ENCODE measurements around the gene SEMA3D.

SEMA3D gene

DNA sequence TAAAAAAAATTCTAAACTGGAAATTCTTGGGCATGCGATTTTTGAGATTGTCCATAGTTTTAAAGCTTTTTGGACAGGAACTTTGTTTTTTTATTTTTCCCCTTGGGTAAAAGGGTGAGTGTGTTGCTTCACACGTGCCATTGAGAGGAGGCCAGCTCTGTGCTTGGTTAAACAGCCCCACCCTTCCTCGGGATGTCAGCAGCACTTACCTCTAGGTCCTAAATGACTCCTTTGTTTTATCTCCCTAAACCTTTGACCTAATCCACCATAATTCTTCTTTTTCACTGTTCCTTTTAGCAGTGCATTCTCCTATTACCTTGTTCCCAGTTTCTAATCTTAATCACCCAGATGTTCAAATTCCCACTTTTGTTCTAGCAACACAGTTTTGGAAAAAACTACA, 83.5 kb downstream of the SEMA3D start:
- whole genome bisulfite sequencing, 2 experiments (ENCODE audit: insufficient coverage in 2 of 2) = 70 to 94% methylated on average over 2 to 3 of the region's 3 CpGs
- Histone ChIP-seq H3K4me1 (ENCODE audit: control insufficient read depth, insufficient read depth, low read length, poor library complexity, severe bottlenecking) (no peaks in the 10 kb centered on the region), H3K27ac (ENCODE audit: low read depth, low read length, severe bottlenecking) (no peak overlapping the region), H3K36me3 (ENCODE audit: control insufficient read depth, insufficient read depth, low read length) (no peaks in the 10 kb centered on the region), H3K4me3 (ENCODE audit: extremely low read depth, insufficient read depth, low read length, poor library complexity, severe bottlenecking) (no peak overlapping the region), H3K9me3 (ENCODE audit: control insufficient read depth, low read length) (no peaks in the 10 kb centered on the region)

GRCh38 chr7:85102813-85103350, 84.0 kb downstream of the SEMA3D start:
- no peaks in the 10 kb centered on the region for H3K4me1 ChIP-seq (ENCODE audit: control insufficient read depth, insufficient read depth, low read length, poor library complexity, severe bottlenecking)
- H3K36me3 ChIP-seq (ENCODE audit: control insufficient read depth, insufficient read depth, low read length) = no peaks in the 10 kb centered on the region
- WGBS, 2 experiments (ENCODE audit: insufficient coverage in 2 of 2) = 80% methylated on average over 1 of the region's 2 CpGs; no CpG with 5 or more reads in 1 of the 2 experiments
- H3K27ac ChIP-seq (ENCODE audit: low read depth, low read length, severe bottlenecking) = no peak overlapping the region
- no peak overlapping the region for H3K4me3 ChIP-seq (ENCODE audit: extremely low read depth, insufficient read depth, low read length, poor library complexity, severe bottlenecking)
- H3K9me3 ChIP-seq (ENCODE audit: control insufficient read depth, low read length) = no peaks in the 10 kb centered on the region

DNA sequence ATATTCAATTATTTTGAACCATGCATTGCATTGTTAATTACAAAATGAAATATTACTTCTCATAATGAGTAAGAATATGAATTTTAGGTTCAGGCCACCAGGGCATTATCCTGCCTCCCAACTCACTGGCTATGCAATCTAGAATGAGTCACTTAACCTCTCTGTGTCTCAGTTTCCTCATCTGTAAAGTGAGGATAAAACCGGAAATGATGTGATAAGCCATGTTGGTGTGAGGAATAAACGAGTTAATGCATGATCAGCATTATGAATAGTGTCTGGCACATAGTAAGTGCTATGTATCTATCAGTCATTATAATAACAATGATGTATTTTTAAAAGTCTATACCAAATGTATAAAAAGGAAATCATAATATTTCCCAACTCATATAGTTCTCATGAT, 85.5 kb downstream of the SEMA3D start:
- WGBS, 2 experiments (ENCODE audit: insufficient coverage in 2 of 2) = no CpG with 5 or more reads among the region's 2 CpGs
- H3K9me3 ChIP-seq (ENCODE audit: control insufficient read depth, low read length) = no peaks in the 10 kb centered on the region
- no peak overlapping the region for H3K4me3 ChIP-seq (ENCODE audit: extremely low read depth, insufficient read depth, low read length, poor library complexity, severe bottlenecking)
- H3K4me1 ChIP-seq (ENCODE audit: control insufficient read depth, insufficient read depth, low read length, poor library complexity, severe bottlenecking) = no peaks in the 10 kb centered on the region
- no peak overlapping the region for H3K27ac ChIP-seq (ENCODE audit: low read depth, low read length, severe bottlenecking)
- H3K36me3 ChIP-seq (ENCODE audit: control insufficient read depth, insufficient read depth, low read length) = no peaks in the 10 kb centered on the region

- no CpG with 5 or more reads among the region's 1 CpG for WGBS, 2 experiments (ENCODE audit: insufficient coverage in 2 of 2)
- Histone ChIP-seq H3K27ac (ENCODE audit: low read depth, low read length, severe bottlenecking) (no peak overlapping the region), H3K4me1 (ENCODE audit: control insufficient read depth, insufficient read depth, low read length, poor library complexity, severe bottlenecking) (no peaks in the 10 kb centered on the region), H3K9me3 (ENCODE audit: control insufficient read depth, low read length) (no peaks in the 10 kb centered on the region), H3K36me3 (ENCODE audit: control insufficient read depth, insufficient read depth, low read length) (no peaks in the 10 kb centered on the region), H3K4me3 (ENCODE audit: extremely low read depth, insufficient read depth, low read length, poor library complexity, severe bottlenecking) (no peak overlapping the region)
Measured at GRCh38 chr7:85097844-85098243, 89.0 kb downstream of the SEMA3D start.

GRCh38 chr7:85095806-85096205, 91.0 kb downstream of the SEMA3D start:
- Histone ChIP-seq H3K4me3 (ENCODE audit: extremely low read depth, insufficient read depth, low read length, poor library complexity, severe bottlenecking) (no peak overlapping the region), H3K27ac (ENCODE audit: low read depth, low read length, severe bottlenecking) (no peak overlapping the region), H3K9me3 (ENCODE audit: control insufficient read depth, low read length) (no peaks in the 10 kb centered on the region), H3K36me3 (ENCODE audit: control insufficient read depth, insufficient read depth, low read length) (no peaks in the 10 kb centered on the region), H3K4me1 (ENCODE audit: control insufficient read depth, insufficient read depth, low read length, poor library complexity, severe bottlenecking) (no peaks in the 10 kb centered on the region)
- no CpG with 5 or more reads among the region's 2 CpGs for WGBS, 2 experiments (ENCODE audit: insufficient coverage in 2 of 2)

DNA sequence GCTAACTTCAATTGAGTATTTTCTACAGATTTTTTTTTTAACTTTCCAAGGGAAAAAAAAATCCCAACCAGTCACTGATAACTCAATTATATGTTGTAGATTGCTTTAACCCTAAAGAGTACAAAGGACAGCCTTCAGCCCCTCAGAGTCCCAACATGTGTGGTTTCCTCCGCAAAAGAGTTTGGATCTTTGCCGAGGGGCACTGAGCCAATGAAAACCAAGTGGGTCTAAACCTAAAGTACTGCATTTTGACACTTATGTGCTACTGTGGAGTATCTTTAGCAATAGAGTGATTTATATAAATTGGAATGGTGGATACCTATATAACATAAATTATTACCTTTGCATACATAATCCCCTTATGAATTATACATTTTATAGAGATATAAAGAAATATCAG, 91.5 kb downstream of the SEMA3D start:
- no peak overlapping the region for H3K27ac ChIP-seq (ENCODE audit: low read depth, low read length, severe bottlenecking)
- H3K9me3 ChIP-seq (ENCODE audit: control insufficient read depth, low read length) = no peaks in the 10 kb centered on the region
- H3K4me3 ChIP-seq (ENCODE audit: extremely low read depth, insufficient read depth, low read length, poor library complexity, severe bottlenecking) = no peak overlapping the region
- no peaks in the 10 kb centered on the region for H3K36me3 ChIP-seq (ENCODE audit: control insufficient read depth, insufficient read depth, low read length)
- H3K4me1 ChIP-seq (ENCODE audit: control insufficient read depth, insufficient read depth, low read length, poor library complexity, severe bottlenecking) = no peaks in the 10 kb centered on the region
- 92 to 100% methylated on average over 2 of the region's 2 CpGs for WGBS, 2 experiments (ENCODE audit: insufficient coverage in 2 of 2)

DNA sequence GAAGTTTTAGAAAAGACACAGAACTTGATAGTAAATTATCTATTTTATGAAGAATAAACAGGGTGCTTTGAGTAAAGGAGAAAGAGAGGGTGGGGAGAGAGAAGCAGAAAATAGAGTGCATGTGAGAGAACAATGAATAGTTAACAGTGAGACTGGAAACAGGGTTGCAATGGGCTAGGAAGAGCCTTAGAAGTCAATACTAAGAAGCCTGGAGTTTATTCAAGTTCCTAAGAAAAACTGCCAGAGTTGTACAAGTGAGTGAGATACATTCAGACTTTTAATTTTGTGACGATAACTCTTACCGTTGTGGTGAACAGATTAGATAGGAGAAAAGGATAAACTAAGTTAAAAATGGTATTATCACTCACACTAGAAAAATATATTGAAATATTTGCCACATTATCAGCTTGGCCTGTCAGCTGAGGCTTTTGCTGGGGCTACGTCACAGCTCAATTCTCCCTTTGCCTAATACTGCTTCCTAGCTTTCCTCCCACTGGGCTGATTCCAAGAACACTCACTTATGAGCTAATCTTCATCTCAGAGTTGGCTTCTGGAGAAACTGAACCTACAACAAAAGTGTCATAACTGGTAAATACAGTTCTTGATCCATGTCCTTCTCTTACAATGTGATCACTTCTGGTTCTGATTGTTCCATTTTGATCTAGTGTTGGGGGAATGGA, 92.7 kb downstream of the SEMA3D start:
- Histone ChIP-seq H3K36me3 (ENCODE audit: control insufficient read depth, insufficient read depth, low read length) (no peaks in the 10 kb centered on the region), H3K27ac (ENCODE audit: low read depth, low read length, severe bottlenecking) (no peak overlapping the region), H3K9me3 (ENCODE audit: control insufficient read depth, low read length) (no peaks in the 10 kb centered on the region), H3K4me3 (ENCODE audit: extremely low read depth, insufficient read depth, low read length, poor library complexity, severe bottlenecking) (no peak overlapping the region), H3K4me1 (ENCODE audit: control insufficient read depth, insufficient read depth, low read length, poor library complexity, severe bottlenecking) (no peaks in the 10 kb centered on the region)
- WGBS, 2 experiments (ENCODE audit: insufficient coverage in 2 of 2) = 86 to 93% methylated on average over 1 of the region's 3 CpGs

GRCh38 chr7:85091565-85091928, 95.3 kb downstream of the SEMA3D start:
- Histone ChIP-seq H3K4me3 (ENCODE audit: extremely low read depth, insufficient read depth, low read length, poor library complexity, severe bottlenecking) (no peak overlapping the region), H3K36me3 (ENCODE audit: control insufficient read depth, insufficient read depth, low read length) (no peaks in the 10 kb centered on the region), H3K27ac (ENCODE audit: low read depth, low read length, severe bottlenecking) (no peak overlapping the region), H3K9me3 (ENCODE audit: control insufficient read depth, low read length) (no peaks in the 10 kb centered on the region), H3K4me1 (ENCODE audit: control insufficient read depth, insufficient read depth, low read length, poor library complexity, severe bottlenecking) (no peaks in the 10 kb centered on the region)
- WGBS, 2 experiments (ENCODE audit: insufficient coverage in 2 of 2) = 100% methylated on average over 1 of the region's 4 CpGs; no CpG with 5 or more reads in 1 of the 2 experiments

GRCh38 chr7:85090919-85091564, 95.8 kb downstream of the SEMA3D start:
- Histone ChIP-seq H3K36me3 (ENCODE audit: control insufficient read depth, insufficient read depth, low read length) (no peaks in the 10 kb centered on the region), H3K4me1 (ENCODE audit: control insufficient read depth, insufficient read depth, low read length, poor library complexity, severe bottlenecking) (no peaks in the 10 kb centered on the region), H3K27ac (ENCODE audit: low read depth, low read length, severe bottlenecking) (no peak overlapping the region), H3K4me3 (ENCODE audit: extremely low read depth, insufficient read depth, low read length, poor library complexity, severe bottlenecking) (no peak overlapping the region), H3K9me3 (ENCODE audit: control insufficient read depth, low read length) (no peaks in the 10 kb centered on the region)
- WGBS, 2 experiments (ENCODE audit: insufficient coverage in 2 of 2) = 60 to 100% methylated on average over 2 of the region's 3 CpGs

DNA sequence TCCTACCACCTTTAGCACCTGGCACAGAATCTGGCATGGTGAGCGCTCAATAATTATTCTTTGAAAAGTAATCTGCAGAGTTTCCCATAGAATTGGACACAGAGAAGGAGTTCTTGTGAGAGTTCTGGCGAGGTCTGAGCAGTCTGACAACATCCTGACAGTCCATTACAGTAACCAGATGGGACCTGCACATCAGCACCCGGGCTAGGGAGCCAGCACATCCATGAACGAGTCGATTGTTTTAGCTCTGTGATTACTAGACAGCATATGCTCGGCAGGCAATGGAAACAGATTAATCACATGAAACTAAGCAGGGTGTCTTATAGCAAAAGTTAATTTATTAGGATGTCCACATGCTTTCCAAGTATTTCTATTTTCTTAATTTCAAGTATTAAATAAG, 96.7 kb downstream of the SEMA3D start:
- no peaks in the 10 kb centered on the region for H3K36me3 ChIP-seq (ENCODE audit: control insufficient read depth, insufficient read depth, low read length)
- no peaks in the 10 kb centered on the region for H3K4me1 ChIP-seq (ENCODE audit: control insufficient read depth, insufficient read depth, low read length, poor library complexity, severe bottlenecking)
- no peak overlapping the region for H3K4me3 ChIP-seq (ENCODE audit: extremely low read depth, insufficient read depth, low read length, poor library complexity, severe bottlenecking)
- H3K9me3 ChIP-seq (ENCODE audit: control insufficient read depth, low read length) = no peaks in the 10 kb centered on the region
- WGBS, 2 experiments (ENCODE audit: insufficient coverage in 2 of 2) = 83% methylated on average over 4 to 5 of the region's 6 CpGs
- H3K27ac ChIP-seq (ENCODE audit: low read depth, low read length, severe bottlenecking) = no peak overlapping the region

- Histone ChIP-seq H3K9me3 (ENCODE audit: control insufficient read depth, low read length) (no peaks in the 10 kb centered on the region), H3K36me3 (ENCODE audit: control insufficient read depth, insufficient read depth, low read length) (no peaks in the 10 kb centered on the region), H3K4me1 (ENCODE audit: control insufficient read depth, insufficient read depth, low read length, poor library complexity, severe bottlenecking) (no peaks in the 10 kb centered on the region), H3K4me3 (ENCODE audit: extremely low read depth, insufficient read depth, low read length, poor library complexity, severe bottlenecking) (no peak overlapping the region), H3K27ac (ENCODE audit: low read depth, low read length, severe bottlenecking) (no peak overlapping the region)
- WGBS, 2 experiments (ENCODE audit: insufficient coverage in 2 of 2) = 70 to 100% methylated on average over 1 of the region's 1 CpG
Measured at GRCh38 chr7:85081846-85082245, 105.0 kb downstream of the SEMA3D start.
